GM10266 (cell line): ENCODE results near the gene CROCC.
"Not testable (repeated sequence)": the region's sequence is repeated elsewhere in the genome, so short reads cannot be mapped to it uniquely, and the experiment has no call there.

ENCODE experiments used
- DNase-seq: peaks from one replicate; pipeline ENCODE4 v3.0.0; 2012; ENCODE audit errors: extremely low spot score
- TF ChIP-seq, protein P1 (sequence below): IDR thresholded peaks from 2 replicates; pipeline ENCODE4 v1.5.1; 2012; ENCODE audit warnings: mild to moderate bottlenecking, low read depth; ENCODE audit not compliant: control insufficient read depth, insufficient read depth; ENCODE audit errors: missing control alignments

CROCC gene

DNA sequence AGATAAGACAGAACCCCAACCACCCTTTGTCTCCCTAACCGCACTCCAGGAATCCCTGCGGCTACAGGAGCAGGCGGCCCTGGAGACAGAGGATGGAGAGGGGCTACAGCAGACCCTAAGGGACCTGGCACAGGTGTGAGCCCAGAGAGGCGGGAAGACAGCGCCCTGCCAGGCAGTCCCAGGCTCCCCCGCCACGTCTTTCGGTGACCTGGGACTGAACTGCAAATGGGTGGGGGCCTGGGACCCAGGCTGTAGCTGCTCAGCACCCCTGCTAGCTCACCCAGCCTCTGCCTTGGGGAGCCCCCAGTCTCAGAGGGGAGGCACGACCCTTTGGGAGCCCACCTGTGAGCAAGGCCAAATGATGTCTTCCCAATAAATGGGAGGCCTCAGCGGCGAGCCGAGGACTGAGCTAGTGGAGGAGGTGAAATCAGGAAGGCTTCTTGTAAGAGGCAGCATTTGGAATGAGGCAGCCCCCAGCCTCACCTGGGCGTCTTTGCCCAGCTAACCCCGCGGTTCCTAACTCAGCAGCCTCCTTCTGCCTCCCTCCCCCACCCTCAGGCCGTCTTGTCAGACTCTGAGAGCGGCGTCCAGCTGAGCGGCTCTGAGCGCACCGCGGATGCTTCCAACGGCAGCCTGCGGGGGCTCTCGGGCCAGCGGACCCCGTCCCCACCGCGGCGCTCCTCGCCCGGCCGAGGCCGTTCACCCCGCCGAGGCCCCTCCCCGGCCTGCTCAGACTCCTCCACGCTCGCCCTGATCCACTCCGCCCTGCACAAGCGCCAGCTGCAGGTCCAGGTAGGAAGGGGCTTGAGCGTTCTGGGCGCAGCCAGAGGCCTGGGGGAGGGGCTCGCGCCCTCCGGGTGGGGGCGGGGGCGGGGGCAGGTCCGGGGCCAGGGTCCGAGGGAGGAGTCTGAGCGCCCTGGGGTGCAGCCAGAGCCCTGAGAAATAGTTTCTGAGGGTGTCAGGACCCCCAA is 16.9 kb downstream of the CROCC start:
- TF ChIP-seq, protein P1, sequence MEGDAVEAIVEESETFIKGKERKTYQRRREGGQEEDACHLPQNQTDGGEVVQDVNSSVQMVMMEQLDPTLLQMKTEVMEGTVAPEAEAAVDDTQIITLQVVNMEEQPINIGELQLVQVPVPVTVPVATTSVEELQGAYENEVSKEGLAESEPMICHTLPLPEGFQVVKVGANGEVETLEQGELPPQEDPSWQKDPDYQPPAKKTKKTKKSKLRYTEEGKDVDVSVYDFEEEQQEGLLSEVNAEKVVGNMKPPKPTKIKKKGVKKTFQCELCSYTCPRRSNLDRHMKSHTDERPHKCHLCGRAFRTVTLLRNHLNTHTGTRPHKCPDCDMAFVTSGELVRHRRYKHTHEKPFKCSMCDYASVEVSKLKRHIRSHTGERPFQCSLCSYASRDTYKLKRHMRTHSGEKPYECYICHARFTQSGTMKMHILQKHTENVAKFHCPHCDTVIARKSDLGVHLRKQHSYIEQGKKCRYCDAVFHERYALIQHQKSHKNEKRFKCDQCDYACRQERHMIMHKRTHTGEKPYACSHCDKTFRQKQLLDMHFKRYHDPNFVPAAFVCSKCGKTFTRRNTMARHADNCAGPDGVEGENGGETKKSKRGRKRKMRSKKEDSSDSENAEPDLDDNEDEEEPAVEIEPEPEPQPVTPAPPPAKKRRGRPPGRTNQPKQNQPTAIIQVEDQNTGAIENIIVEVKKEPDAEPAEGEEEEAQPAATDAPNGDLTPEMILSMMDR = no peak
- DNase-seq = no peak

DNA sequence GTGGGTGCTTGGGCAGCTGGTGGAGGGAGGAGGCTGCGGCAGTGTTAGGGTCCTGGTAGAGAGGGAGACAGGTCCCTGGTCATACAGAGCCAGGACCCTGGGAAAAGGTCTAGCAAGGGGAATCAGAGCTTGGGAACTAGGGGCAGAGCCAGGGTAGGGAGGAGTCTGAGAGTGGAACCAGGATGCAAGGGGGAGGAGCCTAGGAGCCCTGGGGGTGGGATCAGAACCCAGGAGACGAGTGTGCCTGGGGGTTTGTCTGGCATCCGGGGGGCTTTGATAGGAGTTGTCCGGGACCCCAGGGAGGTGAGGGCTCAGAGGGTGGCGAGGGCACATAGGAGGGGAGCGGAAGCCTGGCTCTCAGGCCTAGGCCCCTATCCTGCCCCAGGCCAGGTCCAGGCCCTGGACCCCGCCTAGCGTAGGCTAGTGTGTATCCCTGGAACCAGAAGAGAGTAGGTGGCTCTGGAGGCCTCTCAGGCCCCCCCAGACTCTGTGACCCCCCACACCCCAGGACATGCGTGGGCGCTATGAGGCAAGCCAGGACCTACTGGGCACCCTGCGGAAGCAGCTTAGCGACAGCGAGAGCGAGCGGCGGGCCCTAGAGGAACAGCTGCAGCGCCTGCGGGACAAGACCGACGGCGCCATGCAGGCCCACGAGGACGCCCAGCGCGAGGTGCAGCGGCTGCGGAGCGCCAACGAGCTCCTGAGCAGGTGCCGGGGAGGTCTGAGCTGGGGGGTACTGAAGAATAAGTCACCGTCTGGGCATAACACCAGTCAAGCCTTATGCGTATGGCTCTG is 17.9 kb downstream of the CROCC start:
- peak; percentile 20 for DNase-seq

DNA sequence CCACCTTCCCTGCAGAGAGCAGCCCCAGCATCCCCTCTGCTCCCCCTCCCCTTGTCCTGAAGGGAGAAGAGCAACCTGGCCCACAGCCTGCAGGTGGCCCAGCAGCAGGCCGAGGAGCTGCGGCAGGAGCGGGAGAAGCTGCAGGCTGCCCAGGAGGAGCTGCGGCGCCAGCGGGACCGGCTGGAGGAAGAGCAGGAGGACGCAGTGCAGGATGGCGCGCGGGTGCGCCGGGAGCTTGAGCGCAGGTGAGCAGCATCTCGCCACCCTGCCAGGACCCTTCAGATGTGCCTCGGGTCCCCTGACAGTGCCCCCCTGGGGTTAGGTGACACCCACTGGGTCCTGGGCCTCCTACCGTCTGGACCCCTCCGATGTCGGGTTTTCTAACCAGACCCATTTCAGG is 22.3 kb downstream of the CROCC start:
- DNase-seq = no peak
- TF ChIP-seq, protein P1 = no peak

DNA sequence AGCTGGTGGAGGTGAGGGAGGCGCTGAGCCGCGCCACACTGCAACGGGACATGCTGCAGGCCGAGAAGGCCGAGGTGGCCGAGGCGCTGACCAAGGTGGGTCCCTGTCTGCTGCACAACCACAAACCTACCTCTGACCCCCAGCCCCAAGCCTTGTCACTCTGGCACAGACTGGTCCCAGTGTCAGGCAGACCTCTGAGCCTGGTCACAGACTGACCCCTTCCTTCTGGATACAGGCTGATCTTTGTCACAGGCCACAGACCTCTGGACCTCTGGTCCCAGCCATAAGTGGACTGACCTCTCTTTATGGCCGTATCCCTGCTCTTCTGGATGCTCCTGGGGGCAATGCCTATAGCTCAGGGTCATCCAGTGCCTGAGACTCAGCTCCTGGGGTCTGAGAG is 23.8 kb downstream of the CROCC start:
- DNase-seq = not testable (repeated sequence)

DNA sequence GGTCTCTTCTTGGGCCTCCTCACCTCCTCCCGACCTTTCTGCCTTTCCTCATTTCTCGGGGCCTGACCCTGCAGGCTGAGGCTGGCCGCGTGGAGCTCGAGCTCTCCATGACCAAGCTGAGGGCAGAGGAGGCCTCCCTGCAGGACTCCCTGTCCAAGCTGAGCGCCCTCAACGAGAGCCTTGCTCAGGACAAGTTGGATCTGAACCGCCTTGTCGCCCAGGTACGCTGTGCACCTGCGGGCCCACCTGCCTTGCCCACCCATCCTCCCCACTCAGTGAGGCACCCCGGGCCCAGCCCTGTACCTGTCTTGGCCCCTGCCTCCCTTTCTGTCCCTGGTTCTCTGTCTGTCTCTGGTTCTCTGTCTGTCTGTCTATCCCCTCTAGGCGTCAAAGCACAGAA is 24.5 kb downstream of the CROCC start:
- not testable (repeated sequence) for DNase-seq

DNA sequence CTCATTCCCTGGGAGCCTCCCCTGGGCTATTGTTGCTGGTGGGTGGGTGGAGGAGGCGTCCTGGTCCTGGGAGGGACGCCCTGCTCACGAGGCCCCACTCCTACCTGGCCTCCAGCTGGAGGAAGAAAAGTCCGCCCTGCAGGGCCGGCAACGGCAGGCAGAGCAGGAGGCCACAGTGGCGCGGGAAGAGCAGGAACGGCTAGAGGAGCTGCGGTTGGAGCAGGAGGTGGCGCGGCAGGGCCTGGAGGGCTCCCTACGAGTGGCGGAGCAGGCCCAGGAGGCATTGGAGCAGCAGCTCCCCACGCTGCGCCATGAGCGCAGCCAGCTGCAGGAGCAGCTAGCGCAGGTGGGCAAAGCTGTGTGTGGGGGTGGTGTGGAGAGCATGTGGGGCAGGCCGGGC is 24.9 kb downstream of the CROCC start:
- no peak for DNase-seq
- TF ChIP-seq, protein P1 = no peak

DNA sequence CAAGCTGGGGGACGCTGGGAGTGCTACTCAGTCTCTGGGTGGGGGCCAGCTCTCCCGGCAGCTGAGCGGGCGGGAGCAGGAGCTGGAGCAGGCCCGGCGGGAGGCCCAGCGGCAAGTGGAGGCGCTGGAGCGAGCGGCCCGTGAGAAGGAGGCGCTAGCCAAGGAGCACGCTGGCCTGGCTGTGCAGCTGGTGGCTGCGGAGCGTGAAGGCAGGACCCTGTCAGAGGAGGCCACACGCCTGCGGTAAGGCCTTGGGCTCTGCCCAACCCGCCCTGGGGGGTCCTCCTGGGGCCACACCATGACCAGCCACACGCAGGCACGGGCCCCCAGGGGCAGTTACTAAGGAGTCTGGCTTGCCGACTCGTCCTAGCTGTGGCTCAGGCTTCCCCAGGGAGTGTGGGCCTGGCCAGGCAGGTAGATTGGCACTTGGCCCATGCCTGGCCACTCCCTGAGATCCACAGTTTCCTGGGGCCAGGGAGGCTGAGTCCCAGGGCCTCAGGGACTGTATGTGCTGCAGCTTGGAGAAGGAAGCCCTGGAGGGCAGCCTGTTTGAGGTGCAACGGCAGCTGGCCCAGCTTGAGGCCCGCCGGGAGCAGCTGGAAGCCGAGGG is 26.7 kb downstream of the CROCC start:
- not testable (repeated sequence) for DNase-seq

DNA sequence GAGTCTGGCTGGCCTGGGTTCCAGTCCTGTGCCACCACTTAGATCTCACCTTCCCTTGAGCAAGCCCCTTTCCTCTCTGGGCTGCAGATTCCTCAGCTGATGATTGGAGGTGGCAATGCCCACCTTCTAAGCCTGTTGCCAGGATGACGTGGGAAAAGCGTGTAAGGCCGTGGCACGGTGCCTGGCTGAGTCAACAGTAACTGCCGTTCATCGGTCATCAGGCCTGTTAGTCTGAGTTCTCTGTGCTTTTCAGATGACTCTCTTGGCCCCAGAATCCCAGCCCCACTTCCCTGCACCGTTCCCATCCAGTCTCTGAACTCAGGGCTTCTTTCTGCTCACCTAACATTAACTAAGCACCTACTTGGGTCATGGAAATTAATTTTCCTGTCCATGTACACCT is 27.3 kb downstream of the CROCC start:
- not testable (repeated sequence) for DNase-seq

DNA sequence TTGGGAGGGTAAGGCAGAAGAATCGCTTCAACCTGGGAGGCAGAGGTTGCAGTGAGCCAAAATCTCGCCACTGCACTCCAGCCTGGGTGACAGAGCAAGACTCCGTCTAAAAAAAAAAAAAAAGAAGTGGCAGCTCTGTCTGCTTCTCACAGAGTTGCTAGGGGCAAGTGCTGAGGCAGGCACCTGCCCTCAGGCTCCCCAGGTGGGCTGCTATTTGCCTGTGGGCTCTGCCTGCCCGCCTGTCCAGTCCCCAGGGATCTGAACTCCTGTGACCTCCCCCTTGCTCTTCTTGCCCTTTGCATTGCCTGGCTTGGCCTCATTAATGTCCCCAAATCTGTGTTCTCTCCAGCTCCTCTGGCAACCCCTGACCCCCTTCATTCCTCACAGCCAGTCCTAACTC is 30.6 kb downstream of the CROCC start:
- not testable (repeated sequence) for DNase-seq

DNA sequence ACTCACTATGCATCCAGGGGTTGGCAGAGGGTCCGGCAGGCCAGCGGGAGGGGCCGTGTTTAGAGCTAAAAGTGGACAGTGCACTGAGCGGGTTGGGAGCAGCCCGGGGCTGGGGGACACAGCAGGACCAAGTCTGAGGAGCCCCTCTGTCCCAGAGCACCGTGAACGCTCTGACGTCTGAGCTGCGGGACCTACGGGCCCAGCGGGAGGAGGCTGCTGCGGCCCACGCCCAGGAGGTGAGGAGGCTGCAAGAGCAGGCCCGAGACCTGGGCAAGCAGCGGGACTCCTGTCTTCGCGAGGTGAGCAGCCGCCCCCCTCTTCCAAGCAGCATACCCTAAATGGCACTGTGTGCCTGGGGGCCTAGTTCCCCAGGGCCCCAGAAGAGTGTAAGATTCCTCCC is 32.8 kb downstream of the CROCC start:
- TF ChIP-seq, protein P1 = no peak
- no peak for DNase-seq
